HG02678 (cell line): Measurements from ENCODE around the gene EEF1A1.
"Not testable (repeated sequence)": the region's sequence is repeated elsewhere in the genome, so short reads cannot be mapped to it uniquely, and the experiment has no call there.

Source experiments
- ATAC-seq: cut with Tn5 transposase; IDR thresholded peaks from one replicate; pipeline ENCODE4 v1.9.1; 2021; ENCODE audit warnings: mild to moderate bottlenecking, moderate library complexity; ENCODE audit not compliant: unreplicated experiment

The EEF1A1 gene

GRCh38 chr6:73520688-73521350 lies at the start of gene EEF1A1:
Gene EEF1A1, minus strand, starts transcription at chr6:73521032. Its CDS starts 1,006 bp downstream, at chr6:73520026.
- ATAC-seq, result peak; percentile 62

- no peak for ATAC-seq
Observed at GRCh38 chr6:73569121-73569520, 48.3 kb upstream of the EEF1A1 start.

- ATAC-seq, result no peak
Observed at GRCh38 chr6:73566954-73567591, 46.2 kb upstream of the EEF1A1 start.

GRCh38 chr6:73566486-73566871 lies 45.6 kb upstream of the EEF1A1 start:
- ATAC-seq, result not testable (repeated sequence)

GRCh38 chr6:73565767-73566485 lies 45.1 kb upstream of the EEF1A1 start:
- no peak for ATAC-seq

- no peak for ATAC-seq
Observed at GRCh38 chr6:73564578-73565345, 43.9 kb upstream of the EEF1A1 start.

- ATAC-seq, result no peak
Observed at GRCh38 chr6:73562558-73562957, 41.7 kb upstream of the EEF1A1 start.

- no peak for ATAC-seq
Observed at GRCh38 chr6:73560853-73561407, 40.1 kb upstream of the EEF1A1 start.

GRCh38 chr6:73560182-73560732 lies 39.4 kb upstream of the EEF1A1 start:
- no peak for ATAC-seq

- not testable (repeated sequence) for ATAC-seq
Observed at GRCh38 chr6:73559399-73559794, 38.6 kb upstream of the EEF1A1 start.

- ATAC-seq, result no peak
Observed at GRCh38 chr6:73558624-73559398, 38.0 kb upstream of the EEF1A1 start.

GRCh38 chr6:73556836-73557235 lies 36.0 kb upstream of the EEF1A1 start:
- ATAC-seq, result no peak

- not testable (repeated sequence) for ATAC-seq
Observed at GRCh38 chr6:73555380-73555949, 34.6 kb upstream of the EEF1A1 start.

GRCh38 chr6:73551115-73551514 lies 30.3 kb upstream of the EEF1A1 start:
- not testable (repeated sequence) for ATAC-seq

GRCh38 chr6:73548458-73549446 lies 27.9 kb upstream of the EEF1A1 start:
- no peak for ATAC-seq

GRCh38 chr6:73547036-73547435 lies 26.2 kb upstream of the EEF1A1 start:
- ATAC-seq, result no peak

- ATAC-seq, result no peak
Observed at GRCh38 chr6:73542891-73543290, 22.1 kb upstream of the EEF1A1 start.

- not testable (repeated sequence) for ATAC-seq
Observed at GRCh38 chr6:73542481-73542880, 21.6 kb upstream of the EEF1A1 start.
